NCI-H524 treated with DMSO at 0.1 percent for 48 hours (cell line): Measurements from ENCODE around the gene VILL.
"Not testable (repeated sequence)": the region's sequence is repeated elsewhere in the genome, so short reads cannot be mapped to it uniquely, and the experiment has no call there.

Source experiments
- DNase-seq: peaks from one replicate; lab custom pipeline; 2025; lab: John Stamatoyannopoulos, UW

The VILL gene

GRCh38 chr3:38017445-38018295, 27.1 kb downstream of the VILL start:
- DNase-seq: no peak

GRCh38 chr3:38018296-38019266, 28.0 kb downstream of the VILL start:
- DNase-seq: no peak

- DNase-seq: no peak
These were observed 29.2 kb downstream of the VILL start for GRCh38 chr3:38019658-38020341.

- no peak for DNase-seq
These were observed 29.7 kb downstream of the VILL start for GRCh38 chr3:38020342-38020726.

GRCh38 chr3:38021196-38021595, 30.6 kb downstream of the VILL start:
- DNase-seq: no peak

GRCh38 chr3:38022301-38022700, 31.7 kb downstream of the VILL start:
- DNase-seq: no peak

GRCh38 chr3:38022896-38023709, 32.5 kb downstream of the VILL start:
- DNase-seq: no peak

- DNase-seq: no peak
These were observed 36.3 kb downstream of the VILL start for GRCh38 chr3:38026856-38027255.

- no peak for DNase-seq
These were observed 37.2 kb downstream of the VILL start for GRCh38 chr3:38027466-38028465.

GRCh38 chr3:38028621-38029361, 38.2 kb downstream of the VILL start:
- DNase-seq: no peak

- no peak for DNase-seq
These were observed 39.0 kb downstream of the VILL start, which contains the start of gene PLCD1 for GRCh38 chr3:38029400-38030125. Gene PLCD1, minus strand, starts transcription at chr3:38029642. Its CDS starts 103 bp downstream, at chr3:38029539.

GRCh38 chr3:38030126-38031021, 39.8 kb downstream of the VILL start:
- DNase-seq: no peak

- DNase-seq: no peak
These were observed 40.7 kb downstream of the VILL start for GRCh38 chr3:38031022-38031994.

GRCh38 chr3:38032328-38032865, 41.8 kb downstream of the VILL start:
- no peak for DNase-seq

- not testable (repeated sequence) for DNase-seq
These were observed 43.0 kb downstream of the VILL start for GRCh38 chr3:38033586-38033985.

GRCh38 chr3:38034335-38034734, 43.7 kb downstream of the VILL start:
- DNase-seq: not testable (repeated sequence)
